Chondrocyte (in vitro differentiated cells): Measurements from ENCODE around the gene DYNC1I1. TPM values are rescaled to one million over a fixed set of nuclear protein-coding genes. Genes with fewer than 3 reads are reported as not detected.

Experiments used
- DNase-seq: peaks from one replicate; pipeline ENCODE4 v3.0.0; 2021; ENCODE audit warnings: mixed read lengths, low spot score
- H3K27ac Mint-ChIP-seq: one replicate; pipeline ENCODE4 v1.8.0; 2021; ENCODE audit warnings: mild to moderate bottlenecking, moderate library complexity, mixed read lengths; ENCODE audit not compliant: unreplicated experiment
- H3K27me3 Mint-ChIP-seq: 2 replicates; pipeline ENCODE4 v1.8.0; 2021; ENCODE audit warnings: low read depth, mixed read lengths
- H3K36me3 Mint-ChIP-seq: 2 replicates; pipeline ENCODE4 v1.8.0; 2021; ENCODE audit warnings: low read depth, mixed read lengths
- H3K4me1 Mint-ChIP-seq: 2 replicates; pipeline ENCODE4 v1.8.0; 2021; ENCODE audit warnings: low read depth, mild to moderate bottlenecking, mixed read lengths
- H3K4me3 Mint-ChIP-seq: one replicate; pipeline ENCODE4 v1.8.0; 2021; ENCODE audit warnings: mild to moderate bottlenecking, moderate library complexity, mixed read lengths; ENCODE audit not compliant: unreplicated experiment
- H3K9me3 Mint-ChIP-seq: 2 replicates; pipeline ENCODE4 v1.8.0; 2021; ENCODE audit warnings: low read depth, mixed read lengths
- total RNA-seq: library from RNA; stranded (reverse); gene quantifications from 3 replicates; pipeline ENCODE4 v1.2.1, GENCODE V29; 2021
- TF ChIP-seq, protein P1 (sequence below): fragments of 200-600 bp; sonication (generic); IDR thresholded peaks from 2 replicates; pipeline ENCODE4 v1.5.0; 2021; ENCODE audit warnings: antibody characterized with exemption, mild to moderate bottlenecking, moderate library complexity

Gene DYNC1I1
- total RNA-seq, 1 donor from 2014 or later: 17.4 TPM

DNA sequence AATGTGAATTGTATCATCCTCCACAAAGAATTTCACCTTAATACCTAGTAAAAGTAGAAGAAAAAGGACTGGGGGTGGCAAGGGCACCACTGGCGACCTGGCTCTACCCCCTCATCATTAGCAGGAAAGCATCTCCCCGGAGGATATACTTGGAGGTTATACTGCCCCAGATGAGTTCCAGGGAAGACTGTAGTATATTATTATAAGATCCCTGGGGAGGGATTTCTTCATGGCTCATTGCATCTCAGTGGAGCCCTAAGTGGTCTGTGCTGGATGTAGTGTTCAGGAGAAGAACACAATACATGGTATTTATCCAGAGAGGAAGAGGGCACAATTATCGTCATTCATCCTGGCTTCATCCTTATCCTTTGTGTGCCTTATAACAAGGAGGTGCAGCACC, 14.2 kb upstream of the DYNC1I1 start:
- H3K27me3 Mint-ChIP-seq: no peaks in the 10 kb centered on the region
- no peak overlapping the region for H3K4me3 Mint-ChIP-seq
- no peak overlapping the region for H3K27ac Mint-ChIP-seq
- no peaks in the 10 kb centered on the region for H3K36me3 Mint-ChIP-seq
- DNase-seq: no peak
- peaks cover 10% of the 10 kb centered on the region for H3K4me1 Mint-ChIP-seq
- TF ChIP-seq, protein P1, sequence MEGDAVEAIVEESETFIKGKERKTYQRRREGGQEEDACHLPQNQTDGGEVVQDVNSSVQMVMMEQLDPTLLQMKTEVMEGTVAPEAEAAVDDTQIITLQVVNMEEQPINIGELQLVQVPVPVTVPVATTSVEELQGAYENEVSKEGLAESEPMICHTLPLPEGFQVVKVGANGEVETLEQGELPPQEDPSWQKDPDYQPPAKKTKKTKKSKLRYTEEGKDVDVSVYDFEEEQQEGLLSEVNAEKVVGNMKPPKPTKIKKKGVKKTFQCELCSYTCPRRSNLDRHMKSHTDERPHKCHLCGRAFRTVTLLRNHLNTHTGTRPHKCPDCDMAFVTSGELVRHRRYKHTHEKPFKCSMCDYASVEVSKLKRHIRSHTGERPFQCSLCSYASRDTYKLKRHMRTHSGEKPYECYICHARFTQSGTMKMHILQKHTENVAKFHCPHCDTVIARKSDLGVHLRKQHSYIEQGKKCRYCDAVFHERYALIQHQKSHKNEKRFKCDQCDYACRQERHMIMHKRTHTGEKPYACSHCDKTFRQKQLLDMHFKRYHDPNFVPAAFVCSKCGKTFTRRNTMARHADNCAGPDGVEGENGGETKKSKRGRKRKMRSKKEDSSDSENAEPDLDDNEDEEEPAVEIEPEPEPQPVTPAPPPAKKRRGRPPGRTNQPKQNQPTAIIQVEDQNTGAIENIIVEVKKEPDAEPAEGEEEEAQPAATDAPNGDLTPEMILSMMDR: no peak
- peaks cover 10% of the 10 kb centered on the region for H3K9me3 Mint-ChIP-seq

DNA sequence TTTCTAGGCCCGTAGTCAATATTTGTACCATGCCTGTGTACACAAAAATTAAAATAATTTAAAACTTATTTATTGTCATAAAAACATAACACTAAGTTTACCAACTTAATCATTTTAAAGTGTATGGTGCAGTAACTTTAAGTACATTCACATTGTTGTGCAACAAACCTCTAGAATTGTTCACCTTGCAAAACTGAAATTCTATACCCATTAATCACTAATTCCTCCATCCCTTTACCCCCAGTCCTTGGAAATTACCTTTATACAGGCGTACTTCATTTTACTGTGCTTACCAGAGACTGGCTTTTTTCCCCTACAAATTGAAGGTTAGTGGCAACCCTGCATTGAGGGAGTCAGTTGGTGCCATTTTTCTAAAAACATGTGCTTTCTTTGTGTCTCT, 6.3 kb upstream of the DYNC1I1 start:
- no peak for DNase-seq
- H3K4me1 Mint-ChIP-seq: no peaks in the 10 kb centered on the region
- peaks cover 8% of the 10 kb centered on the region for H3K9me3 Mint-ChIP-seq
- no peaks in the 10 kb centered on the region for H3K27me3 Mint-ChIP-seq
- no peak overlapping the region for H3K27ac Mint-ChIP-seq
- H3K4me3 Mint-ChIP-seq: no peak overlapping the region
- TF ChIP-seq, protein P1: no peak
- no peaks in the 10 kb centered on the region for H3K36me3 Mint-ChIP-seq

DNA sequence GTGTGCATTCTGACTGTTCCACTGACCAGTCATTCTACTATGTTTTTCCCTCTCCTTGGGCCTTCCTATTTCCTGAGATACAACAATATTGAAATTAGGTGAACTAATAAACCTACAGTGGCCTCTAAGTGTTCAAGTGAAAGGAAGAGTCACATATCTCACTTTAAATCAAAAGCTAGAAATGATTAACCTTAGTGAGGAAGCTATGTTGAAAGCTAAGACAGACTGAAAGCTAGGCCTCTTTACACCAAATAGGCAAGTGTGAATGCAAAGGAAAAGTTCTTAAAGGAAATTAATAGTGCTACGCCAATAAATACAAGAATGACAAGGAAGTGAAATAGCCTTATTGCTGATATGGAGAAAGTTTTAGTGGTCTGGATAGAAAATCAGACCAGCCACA, 5.7 kb upstream of the DYNC1I1 start:
- DNase-seq: no peak
- peaks cover 8% of the 10 kb centered on the region for H3K9me3 Mint-ChIP-seq
- TF ChIP-seq, protein P1: no peak
- no peaks in the 10 kb centered on the region for H3K36me3 Mint-ChIP-seq
- no peak overlapping the region for H3K4me3 Mint-ChIP-seq
- no peaks in the 10 kb centered on the region for H3K4me1 Mint-ChIP-seq
- no peak overlapping the region for H3K27ac Mint-ChIP-seq
- no peaks in the 10 kb centered on the region for H3K27me3 Mint-ChIP-seq

DNA sequence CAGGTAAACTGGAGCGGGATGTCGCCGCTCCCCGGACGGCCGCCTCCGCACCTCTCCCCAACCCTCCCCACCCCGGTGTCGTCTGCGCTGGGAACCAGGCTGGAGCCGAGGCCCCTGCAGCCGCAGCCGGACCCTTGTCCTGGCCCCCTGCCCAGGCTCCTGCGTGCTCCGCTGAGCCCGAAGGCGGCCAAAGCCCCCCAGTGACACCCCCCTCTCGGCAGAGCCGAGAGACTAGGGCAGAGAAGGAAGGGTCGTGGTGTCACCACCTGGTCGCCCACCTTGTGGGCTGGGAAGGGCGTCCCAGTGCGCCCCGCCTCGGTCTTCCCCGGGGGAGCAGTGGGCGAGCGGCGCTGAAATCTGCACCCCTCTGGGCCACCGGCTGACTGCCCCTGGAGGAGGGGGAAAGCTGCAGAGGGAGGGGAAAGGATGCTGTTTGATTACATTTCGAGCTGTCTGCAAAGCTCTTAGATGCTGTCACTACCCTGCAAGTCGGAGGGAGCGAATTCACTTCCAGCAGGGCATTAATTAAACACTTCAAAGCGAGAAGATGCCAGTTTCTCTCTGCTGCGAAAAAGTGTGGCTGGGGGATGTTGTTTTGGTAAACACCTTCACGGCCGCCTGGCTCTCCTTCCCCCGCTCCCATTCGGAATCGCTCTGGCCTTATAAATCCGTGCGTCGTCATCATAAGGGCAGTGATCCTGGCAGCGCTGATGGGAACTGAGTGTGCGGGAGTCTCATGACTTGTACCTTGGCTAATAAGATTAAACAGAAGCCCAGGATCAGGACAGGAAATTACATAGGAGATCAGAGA, 622 bp downstream of the DYNC1I1 start:
- no peak for DNase-seq
- Mint-ChIP-seq H3K27ac (peak overlapping the region; percentile 53), H3K4me3 (peak overlapping the region; percentile 80), H3K9me3 (no peaks in the 10 kb centered on the region), H3K4me1 (peaks cover 53% of the 10 kb centered on the region), H3K36me3 (no peaks in the 10 kb centered on the region), H3K27me3 (no peaks in the 10 kb centered on the region)
- TF ChIP-seq, protein P1: peak; percentile 20

DNA sequence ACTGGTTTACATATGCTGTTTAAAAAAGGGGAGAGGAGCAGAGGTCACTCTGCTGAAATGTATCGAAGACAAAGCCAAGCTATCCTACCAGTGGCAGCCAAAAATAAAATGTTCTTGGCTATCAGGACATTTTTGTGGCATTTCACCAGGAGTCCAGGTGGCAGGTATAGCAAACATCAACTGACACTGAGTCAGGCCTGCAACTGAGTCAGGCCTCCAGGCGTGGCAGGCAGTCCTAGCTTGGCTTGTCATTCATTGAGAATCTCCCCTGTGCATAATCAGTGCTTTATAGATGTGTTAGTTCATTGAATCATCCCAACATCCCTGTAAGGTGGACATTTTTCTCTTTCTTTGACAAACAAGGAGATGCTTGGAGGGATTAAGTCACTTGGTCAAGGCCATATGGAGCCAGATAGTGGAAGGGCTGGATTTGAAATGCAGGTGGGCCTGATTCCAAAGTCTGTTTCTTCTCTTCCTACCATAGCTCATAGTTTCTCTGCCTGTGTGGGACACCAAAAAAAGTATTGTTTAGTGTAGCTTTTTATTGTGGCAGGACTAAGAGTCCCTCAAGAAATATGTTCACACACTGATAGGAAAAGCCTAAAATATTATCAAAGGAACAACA, 4.3 kb downstream of the DYNC1I1 start:
- no peak for DNase-seq
- TF ChIP-seq, protein P1: no peak
- Mint-ChIP-seq H3K9me3 (no peaks in the 10 kb centered on the region), H3K4me1 (peaks cover 80% of the 10 kb centered on the region), H3K27me3 (no peaks in the 10 kb centered on the region), H3K4me3 (no peak overlapping the region), H3K27ac (no peak overlapping the region), H3K36me3 (no peaks in the 10 kb centered on the region)
